Loucy (cell line): Measurements from ENCODE around the gene GRIK2.

Source experiments
- H2AFZ ChIP-seq: fragments of 200-600 bp; sonication (generic); 2 replicates; pipeline ENCODE4 v1.6.0; 2016; ENCODE audit warnings: antibody characterized with exemption, mild to moderate bottlenecking, low read length, moderate library complexity
- H3F3A ChIP-seq: fragments of 200-600 bp; 2 replicates; pipeline ENCODE4 v1.6.0; 2016; ENCODE audit warnings: antibody characterized with exemption, low read depth, mild to moderate bottlenecking
- H3K27me3 ChIP-seq: fragments of 200-600 bp; sonication (generic); 2 replicates; pipeline ENCODE4 v1.6.1; 2014; ENCODE audit warnings: low read length, mild to moderate bottlenecking; ENCODE audit not compliant: insufficient read depth, poor library complexity, severe bottlenecking
- H3K36me3 ChIP-seq: fragments of 200-600 bp; sonication (generic); 2 replicates; pipeline ENCODE4 v1.6.1; 2016; ENCODE audit warnings: low read length; ENCODE audit not compliant: insufficient read depth
- H3K4me1 ChIP-seq: fragments of 200-600 bp; sonication (generic); 2 replicates; pipeline ENCODE4 v1.5.1; 2014; ENCODE audit warnings: low read length, mild to moderate bottlenecking; ENCODE audit not compliant: insufficient read depth, poor library complexity, severe bottlenecking
- H3K4me2 ChIP-seq: fragments of 200-600 bp; sonication (generic); 2 replicates; pipeline ENCODE4 v1.6.0; 2014; ENCODE audit warnings: antibody characterized with exemption, low read length, low read depth, mild to moderate bottlenecking; ENCODE audit not compliant: poor library complexity, severe bottlenecking
- H3K4me3 ChIP-seq: fragments of 200-600 bp; sonication (generic); 2 replicates; pipeline ENCODE4 v1.5.1; 2014; ENCODE audit warnings: low read length, mild to moderate bottlenecking, mixed read lengths; ENCODE audit not compliant: poor library complexity, severe bottlenecking
- H3K79me2 ChIP-seq: fragments of 200-600 bp; sonication (generic); 2 replicates; pipeline ENCODE4 v1.6.1; 2014; ENCODE audit warnings: low read length; ENCODE audit not compliant: insufficient read depth
- H3K9ac ChIP-seq: fragments of 200-600 bp; sonication (generic); 2 replicates; pipeline ENCODE4 v1.6.0; 2014; ENCODE audit warnings: mild to moderate bottlenecking, low read depth, low read length, moderate library complexity; ENCODE audit not compliant: poor library complexity, severe bottlenecking
- H3K9me2 ChIP-seq: fragments of 200-600 bp; sonication (generic); replicated peaks from 2 replicates; pipeline ENCODE4 v1.6.1; 2016; ENCODE audit warnings: low read depth, low read length, mixed read lengths
- H3K9me3 ChIP-seq: fragments of 200-600 bp; sonication (generic); 2 replicates; pipeline ENCODE4 v1.6.1; 2014; ENCODE audit warnings: mild to moderate bottlenecking, antibody characterized with exemption, low read length, low read depth; ENCODE audit not compliant: insufficient read depth
- H4K20me1 ChIP-seq: fragments of 200-600 bp; sonication (generic); 2 replicates; pipeline ENCODE4 v1.6.0; 2014; ENCODE audit warnings: antibody characterized with exemption, low read length, mild to moderate bottlenecking; ENCODE audit not compliant: insufficient read depth, poor library complexity, severe bottlenecking
- CTCF ChIP-seq: fragments of 200-600 bp; sonication (generic); conservative IDR thresholded peaks from 2 replicates; pipeline ENCODE4 v1.5.1; 2014; ENCODE audit warnings: mild to moderate bottlenecking, antibody characterized with exemption, low read length
- EZH2phosphoT487 ChIP-seq: fragments of 200-600 bp; IDR thresholded peaks from 2 replicates; pipeline ENCODE4 v1.6.1; 2018; ENCODE audit warnings: antibody characterized with exemption, mild to moderate bottlenecking, moderate library complexity, borderline replicate concordance

Gene GRIK2

GRCh38 chr6:101391772-101392585 is 1.5 kb upstream of the GRIK2 start:
- Histone ChIP-seq H3F3A (no peaks in the 10 kb centered on the region), H3K4me2 (no peak overlapping the region), H3K9me2 (no peaks in the 10 kb centered on the region), H3K36me3 (no peaks in the 10 kb centered on the region), H3K79me2 (no peaks in the 10 kb centered on the region), H4K20me1 (no peaks in the 10 kb centered on the region), H3K9me3 (no peaks in the 10 kb centered on the region), H3K4me3 (no peak overlapping the region), H3K27me3 (no peaks in the 10 kb centered on the region), H3K4me1 (no peaks in the 10 kb centered on the region), H2AFZ (no peak overlapping the region), H3K9ac (no peak overlapping the region)
- TF ChIP-seq CTCF (no peak), EZH2phosphoT487 (no peak)

- no peaks in the 10 kb centered on the region for H3K79me2 ChIP-seq
- H3K9me2 ChIP-seq = no peaks in the 10 kb centered on the region
- no peaks in the 10 kb centered on the region for H4K20me1 ChIP-seq
- H3K27me3 ChIP-seq = no peaks in the 10 kb centered on the region
- no peaks in the 10 kb centered on the region for H3K9me3 ChIP-seq
- no peak overlapping the region for H3K4me3 ChIP-seq
- H3K4me2 ChIP-seq = no peak overlapping the region
- H3K9ac ChIP-seq = no peak overlapping the region
- H3K36me3 ChIP-seq = no peaks in the 10 kb centered on the region
- no peaks in the 10 kb centered on the region for H3F3A ChIP-seq
- no peak for TF ChIP-seq CTCF
- TF ChIP-seq EZH2phosphoT487 = no peak
- no peaks in the 10 kb centered on the region for H3K4me1 ChIP-seq
- H2AFZ ChIP-seq = no peak overlapping the region
These were observed 800 bp upstream of the GRIK2 start for GRCh38 chr6:101392586-101393230.

- Histone ChIP-seq H4K20me1 (no peaks in the 10 kb centered on the region), H3K9me3 (no peaks in the 10 kb centered on the region), H3K4me3 (no peak overlapping the region), H3K36me3 (no peaks in the 10 kb centered on the region), H3K4me1 (no peaks in the 10 kb centered on the region), H3F3A (no peaks in the 10 kb centered on the region), H3K79me2 (no peaks in the 10 kb centered on the region), H3K9me2 (no peaks in the 10 kb centered on the region), H3K9ac (no peak overlapping the region), H3K27me3 (no peaks in the 10 kb centered on the region), H3K4me2 (no peak overlapping the region), H2AFZ (no peak overlapping the region)
- TF ChIP-seq EZH2phosphoT487 (no peak), CTCF (no peak)
These were observed 332 bp downstream of the GRIK2 start for GRCh38 chr6:101393829-101394251.
